Measurements from ENCODE around the gene IMMT. TPM values are rescaled to one million over a fixed set of nuclear protein-coding genes. Genes with fewer than 3 reads are reported as not detected.

IMMT gene
- total RNA-seq, 1 donor from 2014 or later: 181 TPM

DNA sequence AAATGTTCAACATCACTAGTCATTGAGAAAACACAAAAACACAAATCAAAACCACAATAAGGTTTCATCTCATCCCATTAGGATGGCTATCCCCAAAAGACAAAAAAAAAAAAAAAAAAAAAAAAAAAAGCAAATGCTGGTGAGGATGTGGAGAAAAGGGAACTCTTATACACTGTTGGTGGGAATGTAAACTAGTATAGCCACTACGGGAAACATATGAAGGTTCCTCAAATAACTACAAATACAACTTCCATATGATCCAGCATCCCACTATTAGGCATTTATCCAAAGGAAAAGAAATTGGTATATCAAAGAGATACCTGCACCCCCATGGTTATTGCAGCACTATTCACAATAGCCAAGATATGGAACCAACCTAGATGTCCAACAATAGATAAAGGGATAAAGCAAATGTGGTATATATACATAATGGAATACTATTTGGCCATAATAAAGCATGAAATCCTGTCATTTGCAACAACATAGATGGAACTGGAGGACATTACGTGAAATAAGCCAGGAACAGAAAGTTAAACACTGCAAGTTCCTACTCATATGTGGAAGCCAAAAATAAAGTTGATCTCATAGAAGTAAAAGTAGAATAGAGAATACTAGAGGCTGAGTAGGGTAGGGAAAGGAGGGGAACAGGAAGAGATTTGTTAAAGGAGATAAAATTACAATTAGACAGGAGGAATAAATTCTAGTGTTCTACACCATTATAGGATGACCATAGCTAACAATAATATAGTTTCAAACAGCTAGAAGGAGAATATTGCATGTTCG lies 98.0 kb downstream of the IMMT start:
- H3K27ac Mint-ChIP-seq: no peak overlapping the region
- intact Hi-C loops (cut with micrococcal nuclease): no loop called here
- peaks cover 55% of the 10 kb centered on the region for H3K36me3 Mint-ChIP-seq (ENCODE audit: low read depth)
- no peak for DNase-seq
- no peak overlapping the region for H3K4me3 Mint-ChIP-seq
- no peaks in the 10 kb centered on the region for H3K9me3 Mint-ChIP-seq
- H3K27me3 Mint-ChIP-seq: no peaks in the 10 kb centered on the region
- H3K4me1 Mint-ChIP-seq: peaks cover 19% of the 10 kb centered on the region

DNA sequence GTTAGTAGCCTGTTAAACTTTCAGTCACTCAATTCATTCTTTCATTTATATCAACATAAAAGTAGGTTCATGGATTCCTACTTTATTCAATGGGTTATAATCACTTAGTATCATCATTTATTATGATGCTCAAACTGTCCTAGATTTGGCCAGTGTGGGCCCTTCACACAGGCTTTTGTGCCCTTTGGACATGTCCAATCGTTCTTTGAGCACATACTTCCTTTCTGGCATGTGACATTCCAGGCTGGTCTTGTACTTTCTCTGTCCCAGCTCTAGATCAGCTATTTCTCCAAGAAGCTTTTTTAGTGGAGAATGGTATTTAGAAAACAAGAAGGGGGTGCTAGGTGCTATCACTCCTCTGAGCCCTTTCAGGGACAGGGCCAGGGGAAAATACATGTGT lies 101.0 kb downstream of the IMMT start:
- H3K4me1 Mint-ChIP-seq: peaks cover 12% of the 10 kb centered on the region
- no peak overlapping the region for H3K27ac Mint-ChIP-seq
- intact Hi-C loops (cut with micrococcal nuclease): no loop called here

More for the DNA sequence above, 101.0 kb downstream of the IMMT start:
- H3K4me3 Mint-ChIP-seq: no peak overlapping the region
- H3K36me3 Mint-ChIP-seq (ENCODE audit: low read depth): peaks cover 63% of the 10 kb centered on the region
- H3K9me3 Mint-ChIP-seq: no peaks in the 10 kb centered on the region
- no peak for DNase-seq
- no peaks in the 10 kb centered on the region for H3K27me3 Mint-ChIP-seq

Other genes starting within 250 kb of the IMMT start
- gene POLR1A, start 89.6 kb downstream of the IMMT start, total RNA-seq: 66.8 and 73.5 TPM in 2 replicates
- 169 and 177 TPM in 2 replicates for gene PTCD3, start 89.2 kb downstream of the IMMT start, total RNA-seq
- gene MRPL35, start 4.0 kb upstream of the IMMT start, total RNA-seq: 65.0 and 72.7 TPM in 2 replicates
- gene REEP1, start 142.2 kb upstream of the IMMT start, total RNA-seq: 0.19 and 0.44 TPM in 2 replicates
- gene KDM3A, start 245.9 kb upstream of the IMMT start, total RNA-seq: 69.6 and 74.0 TPM in 2 replicates

Data from activated CD4-positive, alpha-beta T cell treated with anti-CD3 and anti-CD28 coated beads, Interleukin-2, amount 10 ng/mL, durations not matched to agents 24 days and 14 days (primary cell).